WTC11 (cell line): ENCODE measurements around the gene FUZ.

ENCODE experiments used
- ATF2 ChIP-seq: sonication (generic); formaldehyde crosslinking; IDR thresholded peaks from 2 replicates; pipeline ENCODE4 v1.8.1; 2022; ENCODE audit warnings: low read depth, missing genetic modification reagents, borderline replicate concordance
- CREM ChIP-seq: sonication (generic); formaldehyde crosslinking; IDR thresholded peaks from 2 replicates; pipeline ENCODE4 v1.8.1; 2022; ENCODE audit warnings: mild to moderate bottlenecking, missing genetic modification reagents, moderate library complexity
- CTCF ChIP-seq: fragments of 200-600 bp; IDR thresholded peaks from 2 replicates; pipeline ENCODE4 v1.8.0; 2022; ENCODE audit warnings: antibody characterized with exemption
- E2F5 ChIP-seq: sonication (generic); formaldehyde crosslinking; IDR thresholded peaks from 2 replicates; pipeline ENCODE4 v1.8.1; 2022; ENCODE audit warnings: mild to moderate bottlenecking, moderate library complexity, missing genetic modification reagents
- ELF4 ChIP-seq: sonication (generic); formaldehyde crosslinking; IDR thresholded peaks from 2 replicates; pipeline ENCODE4 v1.8.1; 2022; ENCODE audit warnings: low read depth, mild to moderate bottlenecking, moderate library complexity, missing genetic modification reagents
- GTF2I ChIP-seq: fragments of 250-450 bp; sonication (Bioruptor Pico); conservative IDR thresholded peaks from 2 replicates; pipeline ENCODE4 v1.4.0; 2021; ENCODE audit warnings: mild to moderate bottlenecking
- IRF2 ChIP-seq: sonication (generic); formaldehyde crosslinking; IDR thresholded peaks from 2 replicates; pipeline ENCODE4 v1.8.0; 2022; ENCODE audit warnings: low read depth, missing genetic modification reagents, borderline replicate concordance
- NFYB ChIP-seq: sonication (generic); formaldehyde crosslinking; conservative IDR thresholded peaks from 2 replicates; pipeline ENCODE4 v1.8.0; 2022; ENCODE audit warnings: low read depth, missing genetic modification reagents
- PRRX2 ChIP-seq: fragments of 250-450 bp; sonication (Bioruptor Pico); IDR thresholded peaks from 2 replicates; pipeline ENCODE4 v1.8.0; 2021; ENCODE audit warnings: mild to moderate bottlenecking
- USF2 ChIP-seq: sonication (generic); formaldehyde crosslinking; IDR thresholded peaks from 2 replicates; pipeline ENCODE4 v1.8.1; 2023; ENCODE audit warnings: mild to moderate bottlenecking, missing genetic modification reagents, moderate library complexity
- ZBTB21 ChIP-seq: sonication (generic); formaldehyde crosslinking; IDR thresholded peaks from 2 replicates; pipeline ENCODE4 v1.8.1; 2023; ENCODE audit warnings: mild to moderate bottlenecking, missing genetic modification reagents, borderline replicate concordance
- ZNF263 ChIP-seq: sonication (generic); formaldehyde crosslinking; IDR thresholded peaks from 2 replicates; pipeline ENCODE4 v1.8.1; 2022; ENCODE audit warnings: low read depth, mild to moderate bottlenecking, moderate library complexity, missing genetic modification reagents
- ZNF416 ChIP-seq: fragments of 250-450 bp; sonication (Bioruptor Pico); IDR thresholded peaks from 2 replicates; pipeline ENCODE4 v1.9.0; 2021; ENCODE audit warnings: mild to moderate bottlenecking, inconsistent platforms
- ZNF425 ChIP-seq: fragments of 250-450 bp; sonication (Bioruptor Pico); conservative IDR thresholded peaks from 2 replicates; pipeline ENCODE4 v1.9.0; 2021; ENCODE audit warnings: mild to moderate bottlenecking

GRCh38 chr19:49856574-49857021 is 43.5 kb upstream of the FUZ start:
- no peak for TF ChIP-seq ZNF416 (CRISPR knock-in tag)
- no peak for TF ChIP-seq ELF4 (CRISPR knock-in tag)
- TF ChIP-seq ATF2: no peak
- no peak for TF ChIP-seq NFYB (CRISPR knock-in tag)
- no peak for TF ChIP-seq IRF2 (CRISPR knock-in tag)
- no peak for TF ChIP-seq ZNF425 (CRISPR knock-in tag)
- no peak for TF ChIP-seq GTF2I (CRISPR knock-in tag)
- TF ChIP-seq CTCF: no peak
- no peak for TF ChIP-seq PRRX2 (CRISPR knock-in tag)
- no peak for TF ChIP-seq USF2 (CRISPR knock-in tag)
- TF ChIP-seq E2F5 (CRISPR knock-in tag): no peak
- no peak for TF ChIP-seq ZNF263 (CRISPR knock-in tag)
- no peak for TF ChIP-seq CREM (CRISPR knock-in tag)
- TF ChIP-seq ZBTB21: no peak
